HS-27A (cell line): ENCODE results near the gene KCNQ2.

ENCODE experiments used
- DNase-seq: peaks from one replicate; pipeline ENCODE4 v3.0.0-alpha.2; 2012; ENCODE audit warnings: low read depth, missing footprints

Gene KCNQ2

GRCh38 chr20:63417097-63417737 is 55.2 kb downstream of the KCNQ2 start:
- no peak for DNase-seq

- no peak for DNase-seq
These were observed 55.8 kb downstream of the KCNQ2 start for GRCh38 chr20:63416631-63417030.

DNA sequence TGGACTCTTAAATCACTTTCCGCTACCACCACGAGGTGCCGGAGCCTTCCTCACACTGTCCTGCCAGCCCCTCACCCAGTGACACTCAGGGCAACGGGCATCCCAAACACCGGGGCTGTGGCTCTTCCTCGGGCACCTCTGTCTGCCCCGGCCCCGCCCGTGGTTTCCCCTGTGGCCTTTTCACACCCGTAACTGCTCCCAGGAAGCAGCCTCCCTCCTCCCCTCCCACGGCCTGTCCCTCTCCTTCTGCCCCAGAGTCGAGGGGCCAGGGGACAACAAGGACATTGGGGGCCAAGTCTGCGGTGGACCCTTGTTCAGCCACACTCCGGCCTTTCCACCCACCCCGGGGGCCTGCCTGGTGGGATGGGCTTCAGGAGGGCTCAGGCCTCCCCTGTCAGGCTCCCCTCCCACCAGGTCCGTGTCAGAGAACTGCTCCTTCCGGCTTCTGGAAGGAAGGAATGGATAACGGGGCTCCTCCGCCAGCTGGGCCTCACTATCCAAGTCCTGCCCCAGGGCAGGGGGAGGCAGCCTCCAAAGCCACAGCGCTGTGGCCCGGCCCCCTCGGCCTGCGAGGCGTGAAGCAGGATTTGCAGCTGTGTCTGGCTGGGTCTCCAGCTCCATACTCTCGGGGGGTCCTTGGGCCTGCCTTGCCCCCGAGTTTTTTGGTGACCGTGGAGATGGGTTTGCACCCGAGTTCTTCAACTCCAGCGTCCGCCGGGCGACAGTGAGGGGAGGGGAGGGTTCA is 56.6 kb downstream of the KCNQ2 start:
- DNase-seq: no peak

- no peak for DNase-seq
These were observed 57.6 kb downstream of the KCNQ2 start for GRCh38 chr20:63414720-63415430.

- no peak for DNase-seq
These were observed 58.3 kb downstream of the KCNQ2 start for GRCh38 chr20:63413963-63414684.

GRCh38 chr20:63413323-63413722 is 59.1 kb downstream of the KCNQ2 start:
- no peak for DNase-seq

GRCh38 chr20:63412889-63413288 is 59.6 kb downstream of the KCNQ2 start:
- DNase-seq: no peak

DNA sequence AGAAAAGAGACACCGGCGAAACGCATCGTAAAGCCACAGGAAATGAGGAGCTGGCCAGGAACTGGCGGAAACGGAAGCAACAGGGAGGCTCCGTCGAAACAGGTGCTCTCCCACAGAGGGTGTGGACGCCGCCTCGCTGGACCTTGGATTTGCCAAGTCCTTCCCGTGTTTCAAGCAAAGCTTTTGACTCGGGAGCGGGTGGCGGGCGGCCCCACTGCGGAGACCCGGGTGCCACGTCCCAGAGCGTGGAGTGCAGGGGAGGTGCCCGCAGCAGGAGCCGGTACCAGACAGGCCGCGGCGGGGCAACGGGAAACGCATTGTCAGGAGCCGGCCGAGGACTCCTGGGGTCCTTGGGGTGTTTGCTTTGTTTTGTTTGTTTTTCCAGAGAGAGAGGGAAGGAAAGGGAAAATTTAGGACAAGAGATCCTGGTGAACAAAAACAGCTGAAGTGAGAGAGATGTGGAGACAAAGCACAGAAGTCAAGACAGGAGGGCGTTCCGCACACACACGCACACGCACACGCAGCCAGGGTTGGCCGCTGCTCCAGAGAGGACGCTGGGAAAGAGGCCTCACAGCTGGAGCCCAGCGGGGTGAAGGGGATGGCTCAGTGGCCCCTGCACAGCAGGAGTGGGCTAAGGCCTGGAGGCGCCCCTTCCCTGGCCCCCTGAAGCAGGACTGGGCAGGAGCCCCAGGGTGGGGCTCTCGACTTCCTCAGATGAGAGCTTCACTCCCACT is 60.4 kb downstream of the KCNQ2 start:
- DNase-seq: no peak

- no peak for DNase-seq
These were observed 61.1 kb downstream of the KCNQ2 start for GRCh38 chr20:63411151-63411897.

DNA sequence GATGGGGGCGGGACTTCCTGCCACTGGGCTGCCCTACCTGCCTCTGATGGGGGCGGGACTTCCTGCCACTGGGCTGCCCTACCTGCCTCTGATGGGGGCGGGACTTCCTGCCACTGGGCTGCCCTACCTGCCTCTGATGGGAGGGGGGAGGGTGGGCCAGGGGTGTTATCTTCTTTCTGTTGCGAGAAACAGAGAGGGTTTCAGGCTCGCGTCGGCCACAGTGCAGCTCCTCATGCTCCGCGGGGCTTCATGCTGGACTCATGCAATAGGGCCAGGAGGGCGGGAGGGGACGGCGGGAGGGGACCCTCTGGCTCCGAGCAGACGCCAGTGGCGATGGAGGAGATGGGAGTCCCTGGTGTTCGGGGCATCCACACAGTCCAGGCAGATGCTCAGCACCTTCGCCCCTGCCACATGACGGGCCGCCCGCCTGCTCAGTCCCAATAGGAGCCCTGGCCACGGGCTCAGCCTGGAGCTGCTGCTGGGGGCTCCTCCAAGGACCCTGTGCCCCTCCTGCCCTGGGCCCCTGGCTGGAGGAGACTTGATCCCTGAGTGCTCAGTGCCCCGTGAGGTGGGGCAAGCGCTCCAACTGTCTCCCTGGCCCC is 62.5 kb downstream of the KCNQ2 start:
- no peak for DNase-seq

DNA sequence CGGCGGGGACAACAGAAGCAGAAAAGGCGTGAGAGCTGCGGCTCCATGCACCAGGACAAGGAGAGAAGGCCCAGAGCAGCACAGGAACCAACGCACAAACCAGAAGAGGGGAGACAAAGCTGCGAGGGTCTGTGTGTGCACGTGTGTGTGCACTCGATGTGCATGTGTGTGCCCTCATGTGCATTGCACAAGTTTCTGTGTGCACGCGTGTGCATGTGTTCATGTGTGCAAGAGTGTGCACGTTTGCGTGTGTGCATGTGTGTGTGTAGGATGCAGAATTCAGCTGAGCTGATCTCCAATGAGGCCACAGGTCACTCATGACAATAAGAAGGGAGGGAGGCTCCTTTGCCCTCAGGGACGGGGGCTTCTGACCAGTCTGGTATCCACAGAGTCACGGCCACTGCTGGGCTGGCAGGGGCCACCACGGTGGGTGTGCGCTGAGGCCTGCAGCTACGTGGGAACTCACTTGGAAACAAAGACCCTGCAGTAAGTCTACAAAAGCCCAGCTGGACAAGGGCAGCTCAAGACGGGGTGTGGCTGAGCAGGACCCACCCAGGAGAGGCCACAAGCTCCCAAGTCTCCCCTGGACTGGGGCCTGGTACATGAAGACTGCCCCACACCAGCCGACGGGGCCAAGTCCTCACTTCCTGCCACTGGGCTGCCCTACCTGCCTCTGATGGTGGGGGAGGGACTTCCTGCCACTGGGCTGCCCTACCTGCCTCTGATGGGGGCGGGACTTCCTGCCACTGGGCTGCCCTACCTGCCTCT is 63.2 kb downstream of the KCNQ2 start:
- no peak for DNase-seq

- DNase-seq: no peak
These were observed 63.8 kb downstream of the KCNQ2 start for GRCh38 chr20:63408684-63409046.

DNA sequence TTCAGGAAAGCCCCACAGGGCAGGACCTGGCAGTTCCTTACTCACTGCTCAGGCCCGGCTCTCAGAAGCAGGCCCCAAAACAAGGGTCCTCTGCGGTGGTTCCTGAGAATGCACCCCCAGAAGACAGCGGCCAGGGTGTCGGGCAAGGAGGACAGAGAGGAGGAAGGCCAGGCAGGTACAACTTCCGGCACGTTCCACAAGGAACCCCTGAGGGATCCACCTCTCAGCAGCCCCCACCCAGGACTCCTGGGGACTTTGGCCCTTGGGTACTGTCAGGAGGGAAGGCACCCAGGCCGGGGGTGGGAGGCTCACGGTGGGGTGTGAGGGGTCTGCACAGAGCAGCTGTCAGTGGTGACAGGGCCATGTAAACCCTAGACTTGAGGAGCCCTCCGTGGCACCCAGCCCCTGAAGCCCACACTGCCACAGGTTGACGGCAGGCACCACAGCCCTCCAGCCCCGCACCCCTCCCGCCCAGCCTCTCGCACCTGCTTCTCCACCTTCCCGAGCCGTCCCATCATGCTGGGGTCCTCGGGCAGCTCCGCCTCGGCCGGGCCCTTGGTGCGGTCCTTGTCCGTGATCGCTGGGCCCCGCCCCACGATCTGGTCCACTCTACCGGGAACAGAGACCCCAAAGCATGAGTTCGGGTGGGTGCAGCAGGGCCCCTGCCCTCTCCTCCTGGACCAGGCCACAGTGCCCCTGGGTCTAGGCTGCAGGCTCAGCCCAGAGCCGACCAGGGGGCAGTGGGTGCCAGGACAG is 64.3 kb downstream of the KCNQ2 start:
- DNase-seq: no peak

GRCh38 chr20:63406617-63407245 is 65.7 kb downstream of the KCNQ2 start:
- DNase-seq: no peak

DNA sequence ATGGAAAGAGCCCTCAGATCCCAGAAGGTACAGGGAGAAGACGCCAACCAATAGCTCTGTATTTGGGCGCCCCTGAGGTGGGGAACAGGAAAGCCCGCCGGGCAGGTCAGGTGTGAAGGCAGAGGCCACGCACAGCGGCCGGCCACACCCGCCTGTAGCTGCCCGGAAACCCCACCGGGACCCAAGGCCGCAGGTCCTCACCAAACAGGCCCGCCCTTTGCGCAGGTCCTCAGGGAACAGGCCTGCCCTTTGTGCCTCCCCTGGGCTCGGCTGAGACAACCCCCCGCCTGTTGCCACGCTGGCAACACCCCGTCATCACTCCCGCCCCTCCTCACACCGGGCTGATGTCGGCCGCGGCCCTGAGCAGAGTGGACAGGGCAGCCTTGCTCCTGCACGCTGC is 66.4 kb downstream of the KCNQ2 start:
- DNase-seq: no peak

DNA sequence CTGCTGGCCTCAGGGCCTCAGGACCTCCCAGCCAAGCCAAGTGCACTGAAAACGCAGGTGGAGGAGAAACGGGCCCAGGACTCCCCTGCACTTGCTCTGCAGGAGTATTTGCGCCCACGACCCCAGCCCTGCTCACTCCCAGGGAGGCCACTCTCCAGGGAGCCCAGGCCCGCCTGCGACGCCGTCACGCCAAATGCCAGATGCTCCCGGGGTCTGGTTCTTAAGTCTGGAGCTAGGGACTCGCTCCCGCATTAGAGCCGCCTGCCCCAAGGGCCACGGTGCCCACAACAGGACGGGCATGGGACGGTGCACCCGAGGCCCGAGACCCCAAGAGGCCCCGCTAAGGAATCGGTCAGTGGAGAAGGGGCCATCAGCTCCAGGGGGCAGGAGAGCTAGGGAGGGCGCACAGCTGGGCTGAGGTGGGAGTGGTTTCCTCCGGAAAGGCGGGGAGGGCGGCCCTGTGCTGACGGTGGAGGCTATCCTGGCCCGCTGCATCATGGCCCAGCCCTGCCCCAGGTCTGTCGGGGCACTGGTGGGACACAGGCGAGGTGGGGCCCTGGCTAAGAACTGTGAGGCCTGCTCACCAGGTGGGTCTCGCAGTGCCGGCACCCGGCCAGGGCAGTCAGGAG is 67.2 kb downstream of the KCNQ2 start:
- DNase-seq: no peak

- no peak for DNase-seq
These were observed 68.0 kb downstream of the KCNQ2 start for GRCh38 chr20:63404129-63405085.
